K562 (cell line): ENCODE results near the gene LRRIQ1. TPM values are rescaled to one million over a fixed set of nuclear protein-coding genes. Genes with fewer than 3 reads are reported as not detected.

Experiments
- ATAC-seq: fragments of 200-7000 bp; cut with Tn5 transposase; 3 replicates; pipeline ENCODE4 v1.9.1; 2020; ENCODE audit warnings: moderate library complexity
- BruUV-seq: library from RNA; stranded (reverse); fragments of 400-500 nt; replicated peaks from 2 replicates; lab custom pipeline; 2021; lab: Mats Ljungman, UMichigan
- CTCF ChIA-PET: fragments of 300-600 bp; formaldehyde crosslinking; extraction: SDS; loops from one replicate; lab custom pipeline; 2021; ENCODE audit warnings: low intra/inter-chr PET ratio; lab: Yijun Ruan, JAX
- POLR2A ChIA-PET: fragments of 300-600, 350-650 bp; sonication (Branson Sonifier 250); formaldehyde crosslinking; extraction: SDS; loops from one replicate; lab custom pipeline; 2021; ENCODE audit warnings: antibody characterized with exemption, inconsistent platforms; lab: Yijun Ruan, JAX
- DNase-seq, 4 experiments: peaks; one replicate each; pipeline versions ENCODE4 v3.0.0 to v3.0.0-alpha.2; 2011 to 2018; ENCODE audit warnings: low spot score in 3 of 4, mixed read lengths in 3 of 4; ENCODE audit errors: extremely low read depth in 1 of 4
- FAIRE-seq: peaks from 2 replicates; lab custom pipeline; 2011; peaks lifted over from hg19 to GRCh38; lab: Jason Lieb, UNC
- H2AFZ ChIP-seq: 2 replicates; pipeline ENCODE4 v1.6.0; 2011; ENCODE audit warnings: low read depth, low read length, control low read depth, inconsistent platforms
- H3K27ac ChIP-seq: fragments of 200-600 bp; 3 replicates; pipeline ENCODE4 v1.8.0; 2011; ENCODE audit warnings: low read depth, mild to moderate bottlenecking, control low read depth, inconsistent platforms, low read length, moderate library complexity, mixed read lengths; ENCODE audit errors: extremely low read depth
- H3K27me3 ChIP-seq, 2 experiments: fragments of 300-600 bp in 1 of 2; 2 replicates in 1 of 2; 3 replicates in 1 of 2; pipeline versions ENCODE4 v1.6.0 to v1.8.0; 2011; ENCODE audit warnings: inconsistent platforms in 2 of 2, low read length in 2 of 2, mild to moderate bottlenecking in 1 of 2, mixed read lengths in 1 of 2, moderate library complexity in 1 of 2; ENCODE audit not compliant: control insufficient read depth in 2 of 2, insufficient read depth in 2 of 2
- H3K36me3 ChIP-seq: fragments of 300-600 bp; 3 replicates; pipeline ENCODE4 v1.8.0; 2011; ENCODE audit warnings: mild to moderate bottlenecking, low read length, inconsistent platforms; ENCODE audit not compliant: control insufficient read depth, insufficient read depth
- H3K4me1 ChIP-seq, 2 experiments: fragments of 200-600 bp in 1 of 2; replicated peaks in 1 of 2; 2 replicates in 1 of 2; 3 replicates in 1 of 2; pipeline versions ENCODE4 v1.5.1 to v1.8.0; 2011; ENCODE audit warnings: inconsistent platforms in 2 of 2, low read length in 2 of 2, mild to moderate bottlenecking in 1 of 2, mixed read lengths in 1 of 2, moderate library complexity in 1 of 2; ENCODE audit not compliant: control insufficient read depth in 2 of 2, insufficient read depth in 2 of 2
- H3K4me2 ChIP-seq: 2 replicates; pipeline ENCODE4 v1.6.1; 2011; ENCODE audit warnings: low read length, control low read depth, inconsistent platforms, mixed read lengths; ENCODE audit not compliant: insufficient read depth
- H3K4me3 ChIP-seq: fragments of 200-600 bp; sonication (generic), shearing (Covaris generic); 2 replicates; pipeline ENCODE4 v1.5.1; 2016; ENCODE audit warnings: control low read depth, inconsistent platforms
- H3K79me2 ChIP-seq: fragments of 200-600 bp; 3 replicates; pipeline ENCODE4 v1.8.0; 2011; ENCODE audit warnings: low read length, inconsistent platforms; ENCODE audit not compliant: control insufficient read depth, insufficient read depth
- H3K9ac ChIP-seq, 2 experiments: 2 replicates each; pipeline versions ENCODE4 v1.6.0 to v1.6.1; 2011; ENCODE audit warnings: low read depth in 2 of 2, low read length in 2 of 2, control low read depth in 1 of 2, inconsistent platforms in 1 of 2, mild to moderate bottlenecking in 1 of 2, mixed read lengths in 1 of 2; ENCODE audit not compliant: insufficient read depth in 1 of 2
- H3K9me1 ChIP-seq: one replicate; pipeline ENCODE4 v1.6.0; 2011; ENCODE audit warnings: inconsistent platforms, mild to moderate bottlenecking, low read length, moderate library complexity; ENCODE audit not compliant: control insufficient read depth, insufficient read depth
- H3K9me3 ChIP-seq: replicated peaks from 2 replicates; pipeline ENCODE4 v1.5.1; 2011; ENCODE audit warnings: low read depth, low read length, inconsistent platforms; ENCODE audit not compliant: control insufficient read depth, insufficient read depth
- H4K20me1 ChIP-seq: replicated peaks from 2 replicates; pipeline ENCODE4 v1.6.1; 2011; ENCODE audit warnings: low read length, inconsistent platforms, mixed read lengths; ENCODE audit not compliant: control insufficient read depth, insufficient read depth
- EGR1 ChIP-seq: fragments of 450-650 bp; conservative IDR thresholded peaks from 2 replicates; pipeline ENCODE4 v1.6.1; 2017; ENCODE audit warnings: mild to moderate bottlenecking
- GABPA ChIP-seq: fragments of 200-800 bp; sonication (Bioruptor generic); conservative IDR thresholded peaks from 2 replicates; pipeline ENCODE4 v1.6.1; 2016; ENCODE audit warnings: low read depth, missing genetic modification characterization, missing compliant biosample characterization
- HDAC3 ChIP-seq: fragments of 450-650 bp; IDR thresholded peaks from 2 replicates; pipeline ENCODE4 v1.6.1; 2018; ENCODE audit warnings: borderline replicate concordance, mild to moderate bottlenecking, moderate library complexity; ENCODE audit not compliant: partially characterized antibody
- HDAC6 ChIP-seq: IDR thresholded peaks from 2 replicates; pipeline ENCODE4 v1.6.1; 2012; ENCODE audit warnings: low read depth, mild to moderate bottlenecking, control low read depth, inconsistent platforms, low read length, moderate library complexity
- HDAC8 ChIP-seq: fragments of 450-650 bp; IDR thresholded peaks from 2 replicates; pipeline ENCODE4 v1.6.1; 2016; ENCODE audit warnings: mild to moderate bottlenecking, missing genetic modification characterization, moderate library complexity, missing compliant biosample characterization
- HMG20A ChIP-seq: fragments of 450-650 bp; formaldehyde crosslinking; conservative IDR thresholded peaks from 2 replicates; pipeline ENCODE4 v1.4.0; 2020; ENCODE audit warnings: mild to moderate bottlenecking, mixed read lengths
- HSF4 ChIP-seq: fragments of 250-450 bp; sonication (Bioruptor Pico); IDR thresholded peaks from 2 replicates; pipeline ENCODE4 v2.1.2; 2022; ENCODE audit warnings: mild to moderate bottlenecking, moderate library complexity, borderline replicate concordance
- MAFG ChIP-seq: fragments of 450-650 bp; conservative IDR thresholded peaks from 2 replicates; pipeline ENCODE4 v1.6.1; 2016; ENCODE audit warnings: missing genetic modification characterization, missing compliant biosample characterization
- NCOR1 ChIP-seq: fragments of 450-650 bp; IDR thresholded peaks from 2 replicates; pipeline ENCODE4 v1.6.1; 2016; ENCODE audit warnings: mild to moderate bottlenecking, moderate library complexity
- RFX7 ChIP-seq: fragments of 250-450 bp; sonication (Bioruptor Pico); IDR thresholded peaks from 2 replicates; pipeline ENCODE4 v1.5.1; 2021; ENCODE audit warnings: mild to moderate bottlenecking
- SNIP1 ChIP-seq: fragments of 450-650 bp; IDR thresholded peaks from 2 replicates; pipeline ENCODE4 v1.7.1; 2017; ENCODE audit warnings: low read depth, mild to moderate bottlenecking
- TAF15 ChIP-seq: fragments of 200-400 bp; formaldehyde crosslinking; IDR thresholded peaks from 2 replicates; pipeline ENCODE4 v1.6.1; 2017; ENCODE audit warnings: mild to moderate bottlenecking, low read depth, low read length, moderate library complexity
- ZNF699 ChIP-seq: fragments of 250-450 bp; sonication (Bioruptor Pico); IDR thresholded peaks from 2 replicates; pipeline ENCODE4 v1.8.0; 2021; ENCODE audit warnings: mild to moderate bottlenecking, moderate library complexity; ENCODE audit not compliant: insufficient replicate concordance
- in situ Hi-C: fragments of 300-500 bp; cut with MboI; formaldehyde crosslinking; loops from 4 replicates; pipeline ENCODE4 v1.15.0; 2018; ENCODE audit warnings: inconsistent platforms, mixed read lengths
- intact Hi-C: fragments of 100-400 bp; cut with micrococcal nuclease; formaldehyde crosslinking; loops from 2 replicates; pipeline ENCODE4 v1.14.2; 2022
- polyA plus RNA-seq, 8 experiments: library from polyadenylated mRNA; depleted of rRNA in 4 of 8; stranded (reverse) in 5 of 8; unstranded in 3 of 8; fragments of >200 nt; fragmentation: Nextera tagmentation in 2 of 8; fragmentation: Illumina TruSeq in 1 of 8; extraction: Ambion mirVana in 2 of 8; extraction: Trizol in 1 of 8; gene quantifications; 2 replicates each; pipeline versions ENCODE4 v1.2.1 to v1.2.3, GENCODE V29; 2011 to 2014; ENCODE audit warnings: inconsistent platforms in 1 of 8, missing spikeins in 1 of 8
- total RNA-seq, 7 experiments: library from RNA; depleted of rRNA in 6 of 7; stranded (reverse); fragments of >200 nt in 6 of 7; fragmentation: Illumina TruSeq in 2 of 7; extraction: Trizol in 2 of 7; gene quantifications; 2 replicates each; pipeline versions ENCODE4 v1.2.1 to v1.2.3, GENCODE V29; 2011 to 2021; ENCODE audit warnings: low replicate concordance in 1 of 7
- TF ChIP-seq, protein P1 (sequence below): fragments of 200-800 bp; sonication (Bioruptor generic); IDR thresholded peaks from 2 replicates; pipeline ENCODE4 v1.6.1; 2017; ENCODE audit warnings: missing genetic modification characterization, missing compliant biosample characterization
- TF ChIP-seq, protein P2 (sequence below): sonication (generic); formaldehyde crosslinking; IDR thresholded peaks from 2 replicates; pipeline ENCODE4 v1.8.0; 2023; ENCODE audit warnings: missing genetic modification reagents, mild to moderate bottlenecking, borderline replicate concordance

LRRIQ1 gene
- total and polyA plus RNA-seq, 9 of the 15 experiments (the other 6 are each of a cell fraction or from before 2014, with no cell fraction given), result not detected

DNA sequence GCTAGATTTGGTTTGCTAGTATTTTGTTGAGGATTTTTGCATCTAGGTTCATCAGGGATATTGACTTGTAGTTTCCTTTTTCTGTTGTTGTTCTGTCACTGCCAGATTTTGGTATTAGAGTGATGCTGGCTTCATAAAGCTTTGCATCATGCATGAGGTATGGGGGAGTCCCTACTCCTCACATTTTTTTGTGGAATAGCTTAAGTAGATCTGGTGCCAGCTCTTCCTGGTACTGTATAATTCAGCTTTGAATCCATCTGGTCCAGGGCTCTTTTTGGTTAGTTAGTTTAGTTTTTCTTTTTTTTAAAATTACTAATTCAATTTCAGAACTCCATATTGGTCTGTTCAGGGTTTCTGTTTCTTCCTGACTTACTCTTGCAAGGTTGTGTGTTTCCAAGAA is 59.4 kb downstream of the LRRIQ1 start:
- POLR2A ChIA-PET, result no interaction called here
- FAIRE-seq, result no peak
- in situ Hi-C loops, result no loop called here

More for the DNA sequence above, 59.4 kb downstream of the LRRIQ1 start:
- Histone ChIP-seq H3K9me3 (peaks cover 1% of the 10 kb centered on the region; the same call in 1 of the 2 replicates), H3K36me3 (no peaks in the 10 kb centered on the region), H3K27me3 (no peaks in the 10 kb centered on the region), H3K9me1 (no peaks in the 10 kb centered on the region), H2AFZ (no peak overlapping the region), H3K27ac (no peak overlapping the region), H3K79me2 (no peaks in the 10 kb centered on the region), H3K9ac (no peak overlapping the region), H3K4me3 (no peak overlapping the region), H3K4me1 (no peaks in the 10 kb centered on the region), H3K4me2 (no peak overlapping the region), H4K20me1 (no peaks in the 10 kb centered on the region)
- no peak for ATAC-seq
- CTCF ChIA-PET, result no interaction called here
- intact Hi-C loops, result no loop called here
- no TSS peak for BruUV-seq
- DNase-seq, result no peak
- TF ChIP-seq GABPA (tag) (no peak), HSF4 (CRISPR knock-in tag) (no peak), EGR1 (no peak), RFX7 (CRISPR knock-in tag) (no peak), HMG20A (CRISPR knock-in tag) (no peak), NCOR1 (no peak), ZNF699 (CRISPR knock-in tag) (no peak), HDAC3 (no peak), MAFG (tag) (no peak), TAF15 (no peak), HDAC6 (no peak), SNIP1 (no peak), HDAC8 (tag) (no peak)
- TF ChIP-seq, protein P1, sequence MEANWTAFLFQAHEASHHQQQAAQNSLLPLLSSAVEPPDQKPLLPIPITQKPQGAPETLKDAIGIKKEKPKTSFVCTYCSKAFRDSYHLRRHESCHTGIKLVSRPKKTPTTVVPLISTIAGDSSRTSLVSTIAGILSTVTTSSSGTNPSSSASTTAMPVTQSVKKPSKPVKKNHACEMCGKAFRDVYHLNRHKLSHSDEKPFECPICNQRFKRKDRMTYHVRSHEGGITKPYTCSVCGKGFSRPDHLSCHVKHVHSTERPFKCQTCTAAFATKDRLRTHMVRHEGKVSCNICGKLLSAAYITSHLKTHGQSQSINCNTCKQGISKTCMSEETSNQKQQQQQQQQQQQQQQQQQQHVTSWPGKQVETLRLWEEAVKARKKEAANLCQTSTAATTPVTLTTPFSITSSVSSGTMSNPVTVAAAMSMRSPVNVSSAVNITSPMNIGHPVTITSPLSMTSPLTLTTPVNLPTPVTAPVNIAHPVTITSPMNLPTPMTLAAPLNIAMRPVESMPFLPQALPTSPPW (CRISPR knock-in tag), result no peak
- TF ChIP-seq, protein P2, sequence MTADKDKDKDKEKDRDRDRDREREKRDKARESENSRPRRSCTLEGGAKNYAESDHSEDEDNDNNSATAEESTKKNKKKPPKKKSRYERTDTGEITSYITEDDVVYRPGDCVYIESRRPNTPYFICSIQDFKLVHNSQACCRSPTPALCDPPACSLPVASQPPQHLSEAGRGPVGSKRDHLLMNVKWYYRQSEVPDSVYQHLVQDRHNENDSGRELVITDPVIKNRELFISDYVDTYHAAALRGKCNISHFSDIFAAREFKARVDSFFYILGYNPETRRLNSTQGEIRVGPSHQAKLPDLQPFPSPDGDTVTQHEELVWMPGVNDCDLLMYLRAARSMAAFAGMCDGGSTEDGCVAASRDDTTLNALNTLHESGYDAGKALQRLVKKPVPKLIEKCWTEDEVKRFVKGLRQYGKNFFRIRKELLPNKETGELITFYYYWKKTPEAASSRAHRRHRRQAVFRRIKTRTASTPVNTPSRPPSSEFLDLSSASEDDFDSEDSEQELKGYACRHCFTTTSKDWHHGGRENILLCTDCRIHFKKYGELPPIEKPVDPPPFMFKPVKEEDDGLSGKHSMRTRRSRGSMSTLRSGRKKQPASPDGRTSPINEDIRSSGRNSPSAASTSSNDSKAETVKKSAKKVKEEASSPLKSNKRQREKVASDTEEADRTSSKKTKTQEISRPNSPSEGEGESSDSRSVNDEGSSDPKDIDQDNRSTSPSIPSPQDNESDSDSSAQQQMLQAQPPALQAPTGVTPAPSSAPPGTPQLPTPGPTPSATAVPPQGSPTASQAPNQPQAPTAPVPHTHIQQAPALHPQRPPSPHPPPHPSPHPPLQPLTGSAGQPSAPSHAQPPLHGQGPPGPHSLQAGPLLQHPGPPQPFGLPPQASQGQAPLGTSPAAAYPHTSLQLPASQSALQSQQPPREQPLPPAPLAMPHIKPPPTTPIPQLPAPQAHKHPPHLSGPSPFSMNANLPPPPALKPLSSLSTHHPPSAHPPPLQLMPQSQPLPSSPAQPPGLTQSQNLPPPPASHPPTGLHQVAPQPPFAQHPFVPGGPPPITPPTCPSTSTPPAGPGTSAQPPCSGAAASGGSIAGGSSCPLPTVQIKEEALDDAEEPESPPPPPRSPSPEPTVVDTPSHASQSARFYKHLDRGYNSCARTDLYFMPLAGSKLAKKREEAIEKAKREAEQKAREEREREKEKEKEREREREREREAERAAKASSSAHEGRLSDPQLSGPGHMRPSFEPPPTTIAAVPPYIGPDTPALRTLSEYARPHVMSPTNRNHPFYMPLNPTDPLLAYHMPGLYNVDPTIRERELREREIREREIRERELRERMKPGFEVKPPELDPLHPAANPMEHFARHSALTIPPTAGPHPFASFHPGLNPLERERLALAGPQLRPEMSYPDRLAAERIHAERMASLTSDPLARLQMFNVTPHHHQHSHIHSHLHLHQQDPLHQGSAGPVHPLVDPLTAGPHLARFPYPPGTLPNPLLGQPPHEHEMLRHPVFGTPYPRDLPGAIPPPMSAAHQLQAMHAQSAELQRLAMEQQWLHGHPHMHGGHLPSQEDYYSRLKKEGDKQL (CRISPR knock-in tag), result no peak
